HG03378 (cell line): ENCODE measurements around the gene ARL11.
"Not testable (repeated sequence)": the region's sequence is repeated elsewhere in the genome, so short reads cannot be mapped to it uniquely, and the experiment has no call there.

ENCODE experiments used
- ATAC-seq: cut with Tn5 transposase; IDR thresholded peaks from one replicate; pipeline ENCODE4 v1.9.1; 2021; ENCODE audit warnings: mild to moderate bottlenecking, moderate library complexity; ENCODE audit not compliant: unreplicated experiment

ARL11 gene

GRCh38 chr13:49627831-49628652 lies at the start of gene ARL11:
TSS of gene ARL11 (plus strand) at chr13:49628507. CDS start at chr13:49630448, 1,941 bp downstream.
- ATAC-seq: peak; percentile 83

- no peak for ATAC-seq
Observed at GRCh38 chr13:49579501-49579900, 48.8 kb upstream of the ARL11 start.

GRCh38 chr13:49580980-49581680 lies 47.2 kb upstream of the ARL11 start:
- no peak for ATAC-seq

- ATAC-seq: peak; percentile 26
Observed at GRCh38 chr13:49584771-49585182, 43.5 kb upstream of the ARL11 start.

GRCh38 chr13:49585220-49586157 lies 42.8 kb upstream of the ARL11 start, which contains the start of gene RCBTB1:
TSS of gene RCBTB1 (minus strand) at chr13:49585558. CDS start at chr13:49567279, 18,279 bp downstream.
- ATAC-seq: peak; percentile 60

- no peak for ATAC-seq
Observed at GRCh38 chr13:49586717-49587116, 41.6 kb upstream of the ARL11 start.

- ATAC-seq: no peak
Observed at GRCh38 chr13:49587311-49587847, 40.9 kb upstream of the ARL11 start.

GRCh38 chr13:49590714-49591113 lies 37.6 kb upstream of the ARL11 start:
- ATAC-seq: not testable (repeated sequence)

- not testable (repeated sequence) for ATAC-seq
Observed at GRCh38 chr13:49593876-49594275, 34.4 kb upstream of the ARL11 start.

GRCh38 chr13:49594576-49594975 lies 33.7 kb upstream of the ARL11 start:
- ATAC-seq: no peak

GRCh38 chr13:49596221-49596620 lies 32.1 kb upstream of the ARL11 start:
- no peak for ATAC-seq

- no peak for ATAC-seq
Observed at GRCh38 chr13:49597043-49597641, 31.2 kb upstream of the ARL11 start.

- no peak for ATAC-seq
Observed at GRCh38 chr13:49602005-49602404, 26.3 kb upstream of the ARL11 start.

GRCh38 chr13:49602615-49603014 lies 25.7 kb upstream of the ARL11 start:
- not testable (repeated sequence) for ATAC-seq

GRCh38 chr13:49604570-49604969 lies 23.7 kb upstream of the ARL11 start:
- no peak for ATAC-seq

GRCh38 chr13:49606747-49607648 lies 21.3 kb upstream of the ARL11 start:
- peak; percentile 92 for ATAC-seq

GRCh38 chr13:49607761-49608160 lies 20.5 kb upstream of the ARL11 start:
- no peak for ATAC-seq

- no peak for ATAC-seq
Observed at GRCh38 chr13:49608651-49609331, 19.5 kb upstream of the ARL11 start.

GRCh38 chr13:49610176-49610575 lies 18.1 kb upstream of the ARL11 start:
- ATAC-seq: no peak
